ENCODE data around the gene EPO.

The EPO gene

DNA sequence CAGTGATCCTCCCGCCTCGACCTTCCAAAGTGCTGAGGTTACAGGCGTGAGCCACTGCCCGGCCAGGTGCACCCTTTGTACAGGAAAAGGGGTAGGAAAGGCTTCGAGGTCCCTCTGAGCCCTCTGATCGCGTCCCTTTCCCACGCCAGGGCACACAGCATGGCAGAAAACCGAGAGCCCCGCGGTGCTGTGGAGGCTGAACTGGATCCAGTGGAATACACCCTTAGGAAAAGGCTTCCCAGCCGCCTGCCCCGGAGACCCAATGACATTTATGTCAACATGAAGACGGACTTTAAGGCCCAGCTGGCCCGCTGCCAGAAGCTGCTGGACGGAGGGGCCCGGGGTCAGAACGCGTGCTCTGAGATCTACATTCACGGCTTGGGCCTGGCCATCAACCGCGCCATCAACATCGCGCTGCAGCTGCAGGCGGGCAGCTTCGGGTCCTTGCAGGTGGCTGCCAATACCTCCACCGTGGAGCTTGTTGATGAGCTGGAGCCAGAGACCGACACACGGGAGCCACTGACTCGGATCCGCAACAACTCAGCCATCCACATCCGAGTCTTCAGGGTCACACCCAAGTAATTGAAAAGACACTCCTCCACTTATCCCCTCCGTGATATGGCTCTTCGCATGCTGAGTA, 13.5 kb upstream of the EPO start:
- Histone ChIP-seq H3K27ac (replicated peaks) (peak overlapping the region; percentile 89), H3K27me3 (ENCODE audit: insufficient read depth, poor library complexity, severe bottlenecking) (no peaks in the 10 kb centered on the region), H3K4me3 (replicated peaks; ENCODE audit: insufficient read depth, low read length) (peak overlapping the region; percentile 83)
- no peak for DNase-seq (ENCODE audit: low read depth in 1 of 2, low spot score in 1 of 2)
- TF ChIP-seq, protein P1, sequence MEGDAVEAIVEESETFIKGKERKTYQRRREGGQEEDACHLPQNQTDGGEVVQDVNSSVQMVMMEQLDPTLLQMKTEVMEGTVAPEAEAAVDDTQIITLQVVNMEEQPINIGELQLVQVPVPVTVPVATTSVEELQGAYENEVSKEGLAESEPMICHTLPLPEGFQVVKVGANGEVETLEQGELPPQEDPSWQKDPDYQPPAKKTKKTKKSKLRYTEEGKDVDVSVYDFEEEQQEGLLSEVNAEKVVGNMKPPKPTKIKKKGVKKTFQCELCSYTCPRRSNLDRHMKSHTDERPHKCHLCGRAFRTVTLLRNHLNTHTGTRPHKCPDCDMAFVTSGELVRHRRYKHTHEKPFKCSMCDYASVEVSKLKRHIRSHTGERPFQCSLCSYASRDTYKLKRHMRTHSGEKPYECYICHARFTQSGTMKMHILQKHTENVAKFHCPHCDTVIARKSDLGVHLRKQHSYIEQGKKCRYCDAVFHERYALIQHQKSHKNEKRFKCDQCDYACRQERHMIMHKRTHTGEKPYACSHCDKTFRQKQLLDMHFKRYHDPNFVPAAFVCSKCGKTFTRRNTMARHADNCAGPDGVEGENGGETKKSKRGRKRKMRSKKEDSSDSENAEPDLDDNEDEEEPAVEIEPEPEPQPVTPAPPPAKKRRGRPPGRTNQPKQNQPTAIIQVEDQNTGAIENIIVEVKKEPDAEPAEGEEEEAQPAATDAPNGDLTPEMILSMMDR (IDR thresholded peaks at IDR 0.05; ENCODE audit: insufficient read depth, low read length): no peak
- TF ChIP-seq GABPA (IDR thresholded peaks at IDR 0.05; ENCODE audit: low read depth): no peak
- TF ChIP-seq SPI1 (IDR thresholded peaks at IDR 0.05; ENCODE audit: borderline replicate concordance, low read depth): no peak
- no peak; the same call in 1 of the 2 replicates for TF ChIP-seq POLR2AphosphoS5 (IDR thresholded peaks at IDR 0.05; ENCODE audit: low read depth)
- TF ChIP-seq, protein P2, sequence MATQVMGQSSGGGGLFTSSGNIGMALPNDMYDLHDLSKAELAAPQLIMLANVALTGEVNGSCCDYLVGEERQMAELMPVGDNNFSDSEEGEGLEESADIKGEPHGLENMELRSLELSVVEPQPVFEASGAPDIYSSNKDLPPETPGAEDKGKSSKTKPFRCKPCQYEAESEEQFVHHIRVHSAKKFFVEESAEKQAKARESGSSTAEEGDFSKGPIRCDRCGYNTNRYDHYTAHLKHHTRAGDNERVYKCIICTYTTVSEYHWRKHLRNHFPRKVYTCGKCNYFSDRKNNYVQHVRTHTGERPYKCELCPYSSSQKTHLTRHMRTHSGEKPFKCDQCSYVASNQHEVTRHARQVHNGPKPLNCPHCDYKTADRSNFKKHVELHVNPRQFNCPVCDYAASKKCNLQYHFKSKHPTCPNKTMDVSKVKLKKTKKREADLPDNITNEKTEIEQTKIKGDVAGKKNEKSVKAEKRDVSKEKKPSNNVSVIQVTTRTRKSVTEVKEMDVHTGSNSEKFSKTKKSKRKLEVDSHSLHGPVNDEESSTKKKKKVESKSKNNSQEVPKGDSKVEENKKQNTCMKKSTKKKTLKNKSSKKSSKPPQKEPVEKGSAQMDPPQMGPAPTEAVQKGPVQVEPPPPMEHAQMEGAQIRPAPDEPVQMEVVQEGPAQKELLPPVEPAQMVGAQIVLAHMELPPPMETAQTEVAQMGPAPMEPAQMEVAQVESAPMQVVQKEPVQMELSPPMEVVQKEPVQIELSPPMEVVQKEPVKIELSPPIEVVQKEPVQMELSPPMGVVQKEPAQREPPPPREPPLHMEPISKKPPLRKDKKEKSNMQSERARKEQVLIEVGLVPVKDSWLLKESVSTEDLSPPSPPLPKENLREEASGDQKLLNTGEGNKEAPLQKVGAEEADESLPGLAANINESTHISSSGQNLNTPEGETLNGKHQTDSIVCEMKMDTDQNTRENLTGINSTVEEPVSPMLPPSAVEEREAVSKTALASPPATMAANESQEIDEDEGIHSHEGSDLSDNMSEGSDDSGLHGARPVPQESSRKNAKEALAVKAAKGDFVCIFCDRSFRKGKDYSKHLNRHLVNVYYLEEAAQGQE (IDR thresholded peaks at IDR 0.05; ENCODE audit: insufficient replicate concordance, low read depth): no peak

DNA sequence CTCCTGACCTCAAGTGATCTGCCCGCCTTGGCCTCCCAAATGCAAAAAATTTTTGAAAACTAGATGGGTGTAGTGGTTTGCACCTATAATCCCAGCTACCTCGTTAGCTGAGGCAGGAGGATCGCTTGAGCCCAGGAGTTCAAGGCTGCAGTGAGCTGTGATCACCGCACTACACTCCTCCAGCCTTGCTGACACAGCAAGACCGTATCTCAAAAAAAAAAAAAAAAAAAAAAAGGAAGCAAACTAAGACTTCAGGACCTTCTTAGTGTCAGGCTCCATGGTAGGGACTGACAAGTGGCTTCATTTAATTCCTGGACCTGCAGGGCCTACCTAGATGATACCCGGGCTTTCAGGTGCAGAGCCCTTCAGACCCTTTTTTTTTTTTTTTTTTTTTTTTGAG, 11.9 kb upstream of the EPO start:
- no peak for DNase-seq (ENCODE audit: low read depth in 1 of 2, low spot score in 1 of 2)
- Histone ChIP-seq H3K27me3 (ENCODE audit: insufficient read depth, poor library complexity, severe bottlenecking) (no peaks in the 10 kb centered on the region), H3K4me3 (replicated peaks; ENCODE audit: insufficient read depth, low read length) (no peak overlapping the region), H3K27ac (replicated peaks) (no peak overlapping the region)
- no peak for TF ChIP-seq POLR2AphosphoS5 (IDR thresholded peaks at IDR 0.05; ENCODE audit: low read depth)
- TF ChIP-seq, protein P1 (IDR thresholded peaks at IDR 0.05; ENCODE audit: insufficient read depth, low read length): no peak
- TF ChIP-seq SPI1 (IDR thresholded peaks at IDR 0.05; ENCODE audit: borderline replicate concordance, low read depth): no peak
- no peak for TF ChIP-seq GABPA (IDR thresholded peaks at IDR 0.05; ENCODE audit: low read depth)
- TF ChIP-seq, protein P2 (IDR thresholded peaks at IDR 0.05; ENCODE audit: insufficient replicate concordance, low read depth): no peak

DNA sequence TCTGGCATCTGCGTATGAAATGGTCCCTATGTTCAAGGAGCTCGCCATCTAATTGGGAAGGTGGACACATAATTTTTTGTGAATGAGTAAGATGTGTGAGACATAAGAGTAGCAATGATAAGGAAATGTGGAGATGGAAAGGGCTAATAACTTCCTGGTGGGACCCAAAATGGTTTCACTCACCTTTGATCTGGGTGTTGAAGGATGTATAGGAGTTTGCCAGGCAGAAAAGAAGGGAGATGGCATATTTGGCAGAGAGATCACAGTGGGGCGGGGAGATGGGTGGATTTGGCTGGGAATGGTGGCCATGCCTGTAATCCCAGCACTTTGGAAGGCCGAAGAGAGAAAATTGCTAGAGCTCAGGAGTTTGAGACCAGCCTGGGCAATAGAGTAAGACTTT, 9.8 kb upstream of the EPO start:
- TF ChIP-seq SPI1 (IDR thresholded peaks at IDR 0.05; ENCODE audit: borderline replicate concordance, low read depth) (no peak), GABPA (IDR thresholded peaks at IDR 0.05; ENCODE audit: low read depth) (no peak), POLR2AphosphoS5 (IDR thresholded peaks at IDR 0.05; ENCODE audit: low read depth) (no peak)
- TF ChIP-seq, protein P1 (IDR thresholded peaks at IDR 0.05; ENCODE audit: insufficient read depth, low read length): no peak
- TF ChIP-seq, protein P2 (IDR thresholded peaks at IDR 0.05; ENCODE audit: insufficient replicate concordance, low read depth): no peak
- Histone ChIP-seq H3K4me3 (replicated peaks; ENCODE audit: insufficient read depth, low read length) (no peak overlapping the region), H3K27me3 (ENCODE audit: insufficient read depth, poor library complexity, severe bottlenecking) (no peaks in the 10 kb centered on the region), H3K27ac (replicated peaks) (no peak overlapping the region)
- DNase-seq (ENCODE audit: low read depth in 1 of 2, low spot score in 1 of 2): no peak
